GM12872 (cell line): ENCODE data around the gene BANP.

Experiments
- CTCF ChIP-seq: IDR thresholded peaks from 3 replicates; pipeline ENCODE4 v1.5.1; 2011; ENCODE audit warnings: low read depth, mild to moderate bottlenecking, low read length, moderate library complexity; ENCODE audit not compliant: insufficient read depth

BANP gene

GRCh38 chr16:88055356-88055755 lies 104.1 kb downstream of the BANP start:
- no peak for TF ChIP-seq CTCF

GRCh38 chr16:88056212-88056611 lies 105.0 kb downstream of the BANP start:
- no peak for TF ChIP-seq CTCF

- TF ChIP-seq CTCF: no peak
Measured at GRCh38 chr16:88057656-88058055, 106.4 kb downstream of the BANP start.

- no peak for TF ChIP-seq CTCF
Measured at GRCh38 chr16:88058136-88058535, 106.9 kb downstream of the BANP start.

GRCh38 chr16:88058817-88059216 lies 107.6 kb downstream of the BANP start:
- no peak for TF ChIP-seq CTCF

GRCh38 chr16:88059701-88060386 lies 108.6 kb downstream of the BANP start:
- TF ChIP-seq CTCF: no peak

- peak; percentile 28; the same call in 1 of the 3 replicates for TF ChIP-seq CTCF
Measured at GRCh38 chr16:88060524-88061219, 109.4 kb downstream of the BANP start.
